ENCODE data around the gene TMEM229A. TPM values are rescaled to one million over a fixed set of nuclear protein-coding genes. Genes with fewer than 3 reads are reported as not detected.
A peak's percentile ranks its signal among the peaks of the same experiment; 100 is the strongest.
"Not testable (repeated sequence)": the region's sequence is repeated elsewhere in the genome, so short reads cannot be mapped to it uniquely, and the experiment has no call there.

TMEM229A gene
- total RNA-seq, 1 donor from 2014 or later, result not detected

GRCh38 chr7:124020060-124020459 is 12.8 kb downstream of the TMEM229A start:
- no peaks in the 10 kb centered on the region for H3K27me3 Mint-ChIP-seq (ENCODE audit: unreplicated experiment)
- no peaks in the 10 kb centered on the region for H3K4me1 Mint-ChIP-seq (ENCODE audit: low read depth, unreplicated experiment)
- no peaks in the 10 kb centered on the region for H3K36me3 Mint-ChIP-seq (ENCODE audit: unreplicated experiment)
- no peak for DNase-seq
- no peaks in the 10 kb centered on the region for H3K9me3 Mint-ChIP-seq (ENCODE audit: unreplicated experiment)
- no peak for TF ChIP-seq CTCF (IDR thresholded peaks at IDR 0.05; ENCODE audit: partially characterized antibody, unreplicated experiment)
- no peak overlapping the region for H3K4me3 Mint-ChIP-seq (ENCODE audit: unreplicated experiment)
- H3K27ac Mint-ChIP-seq (ENCODE audit: unreplicated experiment), result no peak overlapping the region

- Mint-ChIP-seq H3K27me3 (ENCODE audit: unreplicated experiment) (peaks cover 6% of the 10 kb centered on the region), H3K4me3 (ENCODE audit: unreplicated experiment) (no peak overlapping the region), H3K36me3 (ENCODE audit: unreplicated experiment) (no peaks in the 10 kb centered on the region), H3K4me1 (ENCODE audit: low read depth, unreplicated experiment) (peaks cover 13% of the 10 kb centered on the region), H3K9me3 (ENCODE audit: unreplicated experiment) (peaks cover 5% of the 10 kb centered on the region), H3K27ac (ENCODE audit: unreplicated experiment) (no peak overlapping the region)
- DNase-seq, result no peak
- TF ChIP-seq CTCF (IDR thresholded peaks at IDR 0.05; ENCODE audit: partially characterized antibody, unreplicated experiment), result no peak
Observed at GRCh38 chr7:124013306-124013705, 19.6 kb downstream of the TMEM229A start.

- no peak overlapping the region for H3K4me3 Mint-ChIP-seq (ENCODE audit: unreplicated experiment)
- DNase-seq, result no peak
- no peak overlapping the region for H3K27ac Mint-ChIP-seq (ENCODE audit: unreplicated experiment)
- H3K4me1 Mint-ChIP-seq (ENCODE audit: low read depth, unreplicated experiment), result peaks cover 18% of the 10 kb centered on the region
- no peaks in the 10 kb centered on the region for H3K36me3 Mint-ChIP-seq (ENCODE audit: unreplicated experiment)
- H3K27me3 Mint-ChIP-seq (ENCODE audit: unreplicated experiment), result peaks cover 6% of the 10 kb centered on the region
- TF ChIP-seq CTCF (IDR thresholded peaks at IDR 0.05; ENCODE audit: partially characterized antibody, unreplicated experiment), result no peak
- H3K9me3 Mint-ChIP-seq (ENCODE audit: unreplicated experiment), result peaks cover 5% of the 10 kb centered on the region
Observed at GRCh38 chr7:124012864-124013263, 20.0 kb downstream of the TMEM229A start.

GRCh38 chr7:124009321-124009720 is 23.5 kb downstream of the TMEM229A start:
- H3K4me3 Mint-ChIP-seq (ENCODE audit: unreplicated experiment), result no peak overlapping the region
- H3K9me3 Mint-ChIP-seq (ENCODE audit: unreplicated experiment), result peaks cover 5% of the 10 kb centered on the region
- H3K4me1 Mint-ChIP-seq (ENCODE audit: low read depth, unreplicated experiment), result peaks cover 29% of the 10 kb centered on the region
- no peaks in the 10 kb centered on the region for H3K36me3 Mint-ChIP-seq (ENCODE audit: unreplicated experiment)
- TF ChIP-seq CTCF (IDR thresholded peaks at IDR 0.05; ENCODE audit: partially characterized antibody, unreplicated experiment), result no peak
- peak; percentile 57 for DNase-seq
- peaks cover 6% of the 10 kb centered on the region for H3K27me3 Mint-ChIP-seq (ENCODE audit: unreplicated experiment)
- H3K27ac Mint-ChIP-seq (ENCODE audit: unreplicated experiment), result peak overlapping the region; percentile 83

GRCh38 chr7:124008296-124008695 is 24.6 kb downstream of the TMEM229A start:
- not testable (repeated sequence) for H3K36me3 Mint-ChIP-seq (ENCODE audit: unreplicated experiment); H3K9me3 Mint-ChIP-seq (ENCODE audit: unreplicated experiment); DNase-seq; H3K27me3 Mint-ChIP-seq (ENCODE audit: unreplicated experiment); H3K27ac Mint-ChIP-seq (ENCODE audit: unreplicated experiment)
- Mint-ChIP-seq H3K4me3 (ENCODE audit: unreplicated experiment) (peak overlapping the region; percentile 24), H3K4me1 (ENCODE audit: low read depth, unreplicated experiment) (peaks cover 29% of the 10 kb centered on the region)

- Mint-ChIP-seq H3K27me3 (ENCODE audit: unreplicated experiment) (peaks cover 1% of the 10 kb centered on the region), H3K4me3 (ENCODE audit: unreplicated experiment) (no peak overlapping the region), H3K27ac (ENCODE audit: unreplicated experiment) (no peak overlapping the region), H3K36me3 (ENCODE audit: unreplicated experiment) (no peaks in the 10 kb centered on the region), H3K9me3 (ENCODE audit: unreplicated experiment) (peaks cover 7% of the 10 kb centered on the region), H3K4me1 (ENCODE audit: low read depth, unreplicated experiment) (no peaks in the 10 kb centered on the region)
- TF ChIP-seq CTCF (IDR thresholded peaks at IDR 0.05; ENCODE audit: partially characterized antibody, unreplicated experiment), result no peak
- no peak for DNase-seq
Observed at GRCh38 chr7:123999703-124000102, 33.2 kb downstream of the TMEM229A start.

Data from glutamatergic neuron (in vitro differentiated cells).